Measurements from ENCODE around the gene ENOPH1.
A peak's percentile ranks its signal among the peaks of the same experiment; 100 is the strongest.
"Not testable (repeated sequence)": the region's sequence is repeated elsewhere in the genome, so short reads cannot be mapped to it uniquely, and the experiment has no call there.

The ENOPH1 gene

GRCh38 chr4:82430193-82430963, at the start of gene ENOPH1, which contains the start of gene HNRNPDL:
Gene ENOPH1, plus strand, starts transcription at chr4:82430590. Its CDS starts 240 bp downstream, at chr4:82430830.
Gene HNRNPDL, minus strand, starts transcription at chr4:82430462. Its CDS starts 772 bp downstream, at chr4:82429690.
- peak; percentile 91 for DNase-seq

GRCh38 chr4:82380831-82381230, 49.6 kb upstream of the ENOPH1 start:
- DNase-seq = no peak

GRCh38 chr4:82381235-82381634, 49.2 kb upstream of the ENOPH1 start:
- no peak for DNase-seq

- peak; percentile 60 for DNase-seq
Observed at GRCh38 chr4:82381661-82382296, 48.6 kb upstream of the ENOPH1 start.

GRCh38 chr4:82382751-82383150, 47.6 kb upstream of the ENOPH1 start:
- DNase-seq = no peak

- DNase-seq = not testable (repeated sequence)
Observed at GRCh38 chr4:82386312-82386711, 44.1 kb upstream of the ENOPH1 start.

- no peak for DNase-seq
Observed at GRCh38 chr4:82388405-82388804, 42.0 kb upstream of the ENOPH1 start.

- DNase-seq = not testable (repeated sequence)
Observed at GRCh38 chr4:82390061-82390460, 40.3 kb upstream of the ENOPH1 start.

- DNase-seq = no peak
Observed at GRCh38 chr4:82394896-82395295, 35.5 kb upstream of the ENOPH1 start.

- DNase-seq = no peak
Observed at GRCh38 chr4:82397527-82397926, 32.9 kb upstream of the ENOPH1 start.

- no peak for DNase-seq
Observed at GRCh38 chr4:82398263-82398662, 32.1 kb upstream of the ENOPH1 start.

- no peak for DNase-seq
Observed at GRCh38 chr4:82401600-82401999, 28.8 kb upstream of the ENOPH1 start.

- no peak for DNase-seq
Observed at GRCh38 chr4:82402196-82402775, 28.1 kb upstream of the ENOPH1 start.

- no peak for DNase-seq
Observed at GRCh38 chr4:82403725-82404124, 26.7 kb upstream of the ENOPH1 start.

GRCh38 chr4:82415061-82415460, 15.3 kb upstream of the ENOPH1 start:
- not testable (repeated sequence) for DNase-seq

GRCh38 chr4:82415922-82416365, 14.4 kb upstream of the ENOPH1 start:
- no peak for DNase-seq

- peak; percentile 79 for DNase-seq
Observed at GRCh38 chr4:82419451-82419850, 10.9 kb upstream of the ENOPH1 start.

GRCh38 chr4:82421796-82422560, 8.4 kb upstream of the ENOPH1 start:
- no peak for DNase-seq

- no peak for DNase-seq
Observed at GRCh38 chr4:82422616-82423015, 7.8 kb upstream of the ENOPH1 start.

GRCh38 chr4:82423245-82424054, 6.9 kb upstream of the ENOPH1 start:
- DNase-seq = no peak

GRCh38 chr4:82425478-82425877, 4.9 kb upstream of the ENOPH1 start:
- no peak for DNase-seq

GRCh38 chr4:82428526-82428968, 1.8 kb upstream of the ENOPH1 start:
- no peak for DNase-seq
